ENCODE data around the gene HSPH1. TPM values are rescaled to one million over a fixed set of nuclear protein-coding genes. Genes with fewer than 3 reads are reported as not detected.

The HSPH1 gene
- total and polyA plus RNA-seq, 2 of the 8 experiments (the other 6 are each of a cell fraction or from before 2014, with no cell fraction given): 14.2 to 145 TPM

DNA sequence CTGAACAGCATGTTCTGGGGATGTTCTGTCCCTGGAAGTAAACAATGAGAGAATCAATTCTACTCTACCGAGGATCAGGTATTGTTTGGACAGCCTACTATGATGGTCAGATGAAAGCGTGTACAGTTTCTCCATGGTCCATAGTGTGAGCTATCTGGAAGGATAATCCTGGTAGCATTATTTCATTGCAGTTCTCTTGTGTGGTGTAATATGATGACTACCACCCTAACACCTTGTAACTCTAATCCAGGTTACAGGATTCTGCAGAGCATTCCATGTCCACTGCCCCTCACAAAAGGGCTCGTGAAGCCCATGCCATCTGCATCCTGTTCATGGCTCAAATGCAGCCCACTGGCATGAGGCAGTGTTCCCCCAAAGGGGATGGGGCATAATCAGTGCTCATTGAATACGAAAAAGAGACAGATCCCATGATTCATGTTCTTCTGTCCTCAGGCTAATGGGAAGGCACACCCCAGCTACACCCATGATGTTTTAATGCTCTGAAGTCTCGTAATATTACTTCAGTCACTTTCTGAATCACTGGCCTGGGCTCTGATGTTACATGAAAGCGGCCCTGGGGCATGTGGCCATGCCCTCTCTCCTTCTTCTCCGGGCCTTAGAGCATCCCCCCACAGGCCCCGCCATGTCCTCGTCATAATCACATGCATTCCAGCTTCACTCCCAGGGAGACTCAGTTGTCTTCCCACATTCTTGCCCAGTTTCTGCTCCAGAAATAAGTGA, 68.4 kb downstream of the HSPH1 start:
- no peak for FAIRE-seq
- no peak for TF ChIP-seq RFX5 (IDR thresholded peaks at IDR 0.05; ENCODE audit: borderline replicate concordance, low read depth, low read length)
- no peak for TF ChIP-seq ZNF274 (IDR thresholded peaks at IDR 0.05; ENCODE audit: borderline replicate concordance, extremely low read depth, low read length)
- TF ChIP-seq, protein P1, sequence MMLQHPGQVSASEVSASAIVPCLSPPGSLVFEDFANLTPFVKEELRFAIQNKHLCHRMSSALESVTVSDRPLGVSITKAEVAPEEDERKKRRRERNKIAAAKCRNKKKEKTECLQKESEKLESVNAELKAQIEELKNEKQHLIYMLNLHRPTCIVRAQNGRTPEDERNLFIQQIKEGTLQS (IDR thresholded peaks at IDR 0.05; ENCODE audit: insufficient read depth, low read depth, low read length): no peak
- POLR2A ChIA-PET (ENCODE audit: partially characterized antibody): no interaction called here

More for the DNA sequence above, 68.4 kb downstream of the HSPH1 start:
- Histone ChIP-seq H4K8ac (ENCODE audit: extremely low read depth, insufficient read depth, low read length) (no peak overlapping the region), H3K9me3 (ENCODE audit: insufficient read depth in 2 of 2, low read depth in 1 of 2, low read length in 1 of 2) (no peaks in the 10 kb centered on the region), H3K79me1 (ENCODE audit: low read depth, low read length) (no peaks in the 10 kb centered on the region), H3K4me2 (ENCODE audit: insufficient read depth in 1 of 2, low read depth in 2 of 2, low read length in 2 of 2) (no peak overlapping the region), H2AFZ (ENCODE audit: low read length) (no peak overlapping the region), H2BK120ac (replicated peaks; ENCODE audit: low read depth, low read length) (no peak overlapping the region), H2BK15ac (ENCODE audit: low read length) (no peak overlapping the region), H3K18ac (ENCODE audit: extremely low read depth, low read length) (no peak overlapping the region), H3K4me1 (replicated peaks in 1 of 4; ENCODE audit: control insufficient read depth in 3 of 4, insufficient read depth in 4 of 4, low read length in 3 of 4) (peaks cover 0 to 6% (median 5%) of the 10 kb centered on the region in 4 experiments; a peak in 5 of 7 replicates), H2BK20ac (ENCODE audit: low read length) (no peak overlapping the region), H4K20me1 (replicated peaks in 1 of 2; ENCODE audit: control insufficient read depth in 1 of 2, insufficient read depth in 2 of 2, low read length in 2 of 2) (no peaks in the 10 kb centered on the region), H2AK5ac (ENCODE audit: low read depth, low read length) (no peak overlapping the region), H3K56ac (replicated peaks; ENCODE audit: insufficient read length, low read depth, low read length) (no peak overlapping the region), H4K5ac (ENCODE audit: insufficient read length, low read depth, low read length) (no peak overlapping the region), H3K36me3 (ENCODE audit: control insufficient read depth in 2 of 4, insufficient read depth in 4 of 4, low read length in 3 of 4) (no peaks in the 10 kb centered on the region), H3K9ac (replicated peaks in 1 of 4; ENCODE audit: extremely low read depth in 1 of 4, low read depth in 3 of 4, low read length in 3 of 4) (no peak overlapping the region), H2BK5ac (ENCODE audit: low read depth, low read length) (no peak overlapping the region), H3K14ac (ENCODE audit: insufficient read length) (no peak overlapping the region), H3K23ac (ENCODE audit: insufficient read length) (no peak overlapping the region), H4K91ac (replicated peaks; ENCODE audit: insufficient read length, low read length) (no peak overlapping the region), H3K4ac (replicated peaks; ENCODE audit: insufficient read length, low read depth, low read length) (no peak overlapping the region), H2BK12ac (ENCODE audit: low read depth, low read length) (no peak overlapping the region), H3K23me2 (ENCODE audit: low read depth, low read length) (no peaks in the 10 kb centered on the region), H3K27ac (ENCODE audit: low read depth, low read length) (no peak overlapping the region), H3K27me3 (replicated peaks in 1 of 4; ENCODE audit: control insufficient read depth in 3 of 4, extremely low read depth in 1 of 4, insufficient read depth in 3 of 4, low read length in 3 of 4) (no peaks in the 10 kb centered on the region), H3K79me2 (ENCODE audit: control insufficient read depth in 1 of 2, insufficient read depth in 2 of 2, low read length in 2 of 2) (no peaks in the 10 kb centered on the region), H3K4me3 (ENCODE audit: extremely low read depth in 1 of 4, insufficient read depth in 2 of 4, low read depth in 3 of 4, low read length in 4 of 4) (no peak overlapping the region)
- WGBS, 2 experiments (ENCODE audit: extremely low coverage in 1 of 2, insufficient coverage in 1 of 2, insufficient read length in 1 of 2, insufficient replicate concordance in 2 of 2, low coverage in 1 of 2, low lambda C conversion rate in 2 of 2, missing lambda C conversion rate in 1 of 2): 92% methylated on average over 9 of the region's 9 CpGs; no CpG with 5 or more reads in 1 of the 2 experiments
- CTCF ChIA-PET (ENCODE audit: partially characterized antibody): no interaction called here
- no peak for DNase-seq (ENCODE audit: low read depth in 1 of 2, low spot score in 2 of 2)

All from H1 (cell line).